GM23248 (cell line): ENCODE data around the gene SLC1A2. TPM values are rescaled to one million over a fixed set of nuclear protein-coding genes. Genes with fewer than 3 reads are reported as not detected.
A peak's percentile ranks its signal among the peaks of the same experiment; 100 is the strongest.

ENCODE experiments used
- DNase-seq: peaks from one replicate; pipeline ENCODE4 v3.0.0-alpha.2; 2015
- H2AFZ ChIP-seq: fragments of 200-600 bp; sonication (generic); 2 replicates; pipeline ENCODE4 v1.6.1; 2016; ENCODE audit warnings: antibody characterized with exemption
- H3F3A ChIP-seq: fragments of 200-600 bp; sonication (generic); 2 replicates; pipeline ENCODE4 v1.6.1; 2016; ENCODE audit warnings: mild to moderate bottlenecking, antibody characterized with exemption, mixed run types; ENCODE audit not compliant: insufficient read depth
- H3K27ac ChIP-seq: fragments of 200-600 bp; sonication (generic); 2 replicates; pipeline ENCODE4 v1.5.1; 2016; ENCODE audit warnings: mild to moderate bottlenecking
- H3K27me3 ChIP-seq: fragments of 200-600 bp; sonication (generic); replicated peaks from 2 replicates; pipeline ENCODE4 v1.6.1; 2016; ENCODE audit warnings: mild to moderate bottlenecking; ENCODE audit not compliant: insufficient read depth
- H3K36me3 ChIP-seq: fragments of 200-600 bp; sonication (generic); 2 replicates; pipeline ENCODE4 v1.6.1; 2016; ENCODE audit warnings: low read depth, mild to moderate bottlenecking
- H3K4me1 ChIP-seq: fragments of 200-600 bp; sonication (generic); 2 replicates; pipeline ENCODE4 v1.6.1; 2016; ENCODE audit warnings: mild to moderate bottlenecking; ENCODE audit not compliant: insufficient read depth
- H3K4me2 ChIP-seq: fragments of 200-600 bp; sonication (generic); one replicate; pipeline ENCODE4 v1.6.1; 2016; ENCODE audit warnings: mild to moderate bottlenecking; ENCODE audit not compliant: unreplicated experiment
- H3K4me3 ChIP-seq: fragments of 200-600 bp; sonication (generic); 2 replicates; pipeline ENCODE4 v1.5.1; 2016; ENCODE audit warnings: mild to moderate bottlenecking
- H3K79me2 ChIP-seq: fragments of 200-600 bp; sonication (generic); 2 replicates; pipeline ENCODE4 v1.6.1; 2016; ENCODE audit warnings: mild to moderate bottlenecking; ENCODE audit not compliant: insufficient read depth
- H3K9ac ChIP-seq: fragments of 200-600 bp; sonication (generic); 2 replicates; pipeline ENCODE4 v1.6.1; 2016; ENCODE audit warnings: mild to moderate bottlenecking
- H3K9me2 ChIP-seq: fragments of 200-600 bp; sonication (generic); 2 replicates; pipeline ENCODE4 v1.6.1; 2016; ENCODE audit warnings: mixed run types, mild to moderate bottlenecking, moderate library complexity; ENCODE audit not compliant: insufficient read depth
- H3K9me3 ChIP-seq: fragments of 200-600 bp; sonication (generic); one replicate; pipeline ENCODE4 v1.6.1; 2017; ENCODE audit warnings: low read depth
- H4K20me1 ChIP-seq: fragments of 200-600 bp; sonication (generic); 2 replicates; pipeline ENCODE4 v1.6.0; 2016; ENCODE audit not compliant: insufficient read depth
- EZH2 ChIP-seq: fragments of 200-600 bp; sonication (generic); IDR thresholded peaks from 2 replicates; pipeline ENCODE4 v1.6.1; 2018; ENCODE audit warnings: antibody characterized with exemption, mild to moderate bottlenecking; ENCODE audit not compliant: insufficient read depth, poor library complexity, severe bottlenecking
- EZH2phosphoT487 ChIP-seq: fragments of 200-600 bp; sonication (generic); IDR thresholded peaks from 2 replicates; pipeline ENCODE4 v1.6.1; 2018; ENCODE audit warnings: antibody characterized with exemption, moderate library complexity, mild to moderate bottlenecking, low read depth; ENCODE audit not compliant: insufficient read depth
- WGBS, 2 experiments: methylation state at CpG; one replicate each; pipeline ENCODE4 v1.1.6; 2015 to 2017; ENCODE audit warnings: low lambda C conversion rate in 2 of 2, low coverage in 1 of 2; ENCODE audit errors: missing lambda C conversion rate in 2 of 2; 5-methylcytosine and 5-hydroxymethylcytosine counted together
- in situ Hi-C: fragments of 300-500 bp; cut with MboI; formaldehyde crosslinking; loops from 2 replicates; pipeline ENCODE4 v1.15.0; 2020
- polyA plus RNA-seq: library from polyadenylated mRNA; unstranded; fragments of >200 nt; fragmentation: Nextera tagmentation; extraction: Ambion mirVana; gene quantifications from 2 replicates; pipeline ENCODE4 v1.2.1, GENCODE V29; 2016
- total RNA-seq: library from RNA; depleted of rRNA; stranded (reverse); fragments of >200 nt; shearing (Covaris generic); gene quantifications from 2 replicates; pipeline ENCODE4 v1.2.3, GENCODE V29; 2014

The SLC1A2 gene
- total and polyA plus RNA-seq, 2 experiments from 2014 or later = 0.88 to 1.2 TPM

GRCh38 chr11:35367491-35367890 lies 51.9 kb downstream of the SLC1A2 start:
- no peaks in the 10 kb centered on the region for H3K36me3 ChIP-seq
- H3K9me2 ChIP-seq = no peaks in the 10 kb centered on the region
- H3K9ac ChIP-seq = peak overlapping the region; percentile 4; the same call in 1 of the 2 replicates
- no peak overlapping the region for H3K4me3 ChIP-seq
- peaks cover 33% of the 10 kb centered on the region for H3K4me1 ChIP-seq
- WGBS, 2 experiments = 26 to 29% methylated on average over 4 of the region's 4 CpGs
- H2AFZ ChIP-seq = no peak overlapping the region
- peak overlapping the region; percentile 13 for H3K4me2 ChIP-seq
- in situ Hi-C loops = no loop called here
- peak overlapping the region; percentile 41 for H3K27ac ChIP-seq
- H3K9me3 ChIP-seq = no peaks in the 10 kb centered on the region
- no peaks in the 10 kb centered on the region for H3K79me2 ChIP-seq
- H3K27me3 ChIP-seq = no peaks in the 10 kb centered on the region
- peak; percentile 88 for DNase-seq
- no peaks in the 10 kb centered on the region for H4K20me1 ChIP-seq
- TF ChIP-seq EZH2 (no peak), EZH2phosphoT487 (no peak)
- peaks cover 39% of the 10 kb centered on the region for H3F3A ChIP-seq

GRCh38 chr11:35366798-35367197 lies 52.6 kb downstream of the SLC1A2 start:
- Histone ChIP-seq H4K20me1 (no peaks in the 10 kb centered on the region), H3K79me2 (no peaks in the 10 kb centered on the region), H3K4me1 (peaks cover 37% of the 10 kb centered on the region), H3K4me2 (no peak overlapping the region), H3K4me3 (no peak overlapping the region), H3K27ac (no peak overlapping the region), H3K9ac (no peak overlapping the region), H2AFZ (no peak overlapping the region), H3K36me3 (no peaks in the 10 kb centered on the region), H3F3A (peaks cover 44% of the 10 kb centered on the region), H3K27me3 (no peaks in the 10 kb centered on the region), H3K9me2 (no peaks in the 10 kb centered on the region), H3K9me3 (no peaks in the 10 kb centered on the region)
- TF ChIP-seq EZH2 = no peak
- 91 to 95% methylated on average over 1 of the region's 1 CpG for WGBS, 2 experiments
- in situ Hi-C loops = no loop called here
- DNase-seq = no peak

- H3K79me2 ChIP-seq = no peaks in the 10 kb centered on the region
- no peaks in the 10 kb centered on the region for H3K36me3 ChIP-seq
- no peaks in the 10 kb centered on the region for H3K27me3 ChIP-seq
- H3K9me2 ChIP-seq = no peaks in the 10 kb centered on the region
- H3F3A ChIP-seq = peaks cover 44% of the 10 kb centered on the region
- WGBS, 2 experiments = 75 to 85% methylated on average over 4 of the region's 4 CpGs
- in situ Hi-C loops = no loop called here
- no peak overlapping the region for H3K27ac ChIP-seq
- H3K9me3 ChIP-seq = no peaks in the 10 kb centered on the region
- no peak overlapping the region for H3K4me2 ChIP-seq
- DNase-seq = no peak
- no peak overlapping the region for H3K9ac ChIP-seq
- H4K20me1 ChIP-seq = no peaks in the 10 kb centered on the region
- H2AFZ ChIP-seq = no peak overlapping the region
- H3K4me3 ChIP-seq = no peak overlapping the region
- TF ChIP-seq EZH2 = no peak
- no peak for TF ChIP-seq EZH2phosphoT487
- peaks cover 37% of the 10 kb centered on the region for H3K4me1 ChIP-seq
Observed at GRCh38 chr11:35365961-35366360, 53.4 kb downstream of the SLC1A2 start.

- H3K9me2 ChIP-seq = no peaks in the 10 kb centered on the region
- 97 to 99% methylated on average over 5 of the region's 5 CpGs for WGBS, 2 experiments
- H3K79me2 ChIP-seq = no peaks in the 10 kb centered on the region
- no peaks in the 10 kb centered on the region for H3K9me3 ChIP-seq
- peaks cover 44% of the 10 kb centered on the region for H3F3A ChIP-seq
- no peaks in the 10 kb centered on the region for H3K27me3 ChIP-seq
- no peak overlapping the region for H3K4me3 ChIP-seq
- TF ChIP-seq EZH2 (no peak), EZH2phosphoT487 (no peak)
- no peaks in the 10 kb centered on the region for H4K20me1 ChIP-seq
- no peaks in the 10 kb centered on the region for H3K36me3 ChIP-seq
- H3K9ac ChIP-seq = no peak overlapping the region
- no peak overlapping the region for H3K4me2 ChIP-seq
- in situ Hi-C loops = no loop called here
- H3K4me1 ChIP-seq = peaks cover 37% of the 10 kb centered on the region
- H2AFZ ChIP-seq = no peak overlapping the region
- H3K27ac ChIP-seq = no peak overlapping the region
- no peak for DNase-seq
Observed at GRCh38 chr11:35365395-35365794, 54.0 kb downstream of the SLC1A2 start.
